GM06990 (cell line): ENCODE results near the gene MN1.

ENCODE experiments used
- DNase-seq: peaks from one replicate; pipeline ENCODE4 v3.0.0-alpha.2; 2011; ENCODE audit not compliant: insufficient read length; ENCODE audit errors: extremely low read depth
- H3K27me3 ChIP-seq: replicated peaks from 2 replicates; pipeline ENCODE4 v1.6.0; 2011; ENCODE audit warnings: low read length; ENCODE audit not compliant: control insufficient read depth, insufficient read depth
- H3K36me3 ChIP-seq: 2 replicates; pipeline ENCODE4 v1.5.1; 2011; ENCODE audit warnings: low read length; ENCODE audit not compliant: control insufficient read depth, insufficient read depth
- H3K4me3 ChIP-seq: replicated peaks from 2 replicates; pipeline ENCODE4 v1.5.1; 2011; ENCODE audit warnings: low read depth, mild to moderate bottlenecking, control low read depth, low read length
- CTCF ChIP-seq: IDR thresholded peaks from 2 replicates; pipeline ENCODE4 v1.5.1; 2011; ENCODE audit warnings: low read length, control low read depth, mild to moderate bottlenecking, inconsistent platforms; ENCODE audit not compliant: insufficient read depth, poor library complexity, severe bottlenecking

MN1 gene

DNA sequence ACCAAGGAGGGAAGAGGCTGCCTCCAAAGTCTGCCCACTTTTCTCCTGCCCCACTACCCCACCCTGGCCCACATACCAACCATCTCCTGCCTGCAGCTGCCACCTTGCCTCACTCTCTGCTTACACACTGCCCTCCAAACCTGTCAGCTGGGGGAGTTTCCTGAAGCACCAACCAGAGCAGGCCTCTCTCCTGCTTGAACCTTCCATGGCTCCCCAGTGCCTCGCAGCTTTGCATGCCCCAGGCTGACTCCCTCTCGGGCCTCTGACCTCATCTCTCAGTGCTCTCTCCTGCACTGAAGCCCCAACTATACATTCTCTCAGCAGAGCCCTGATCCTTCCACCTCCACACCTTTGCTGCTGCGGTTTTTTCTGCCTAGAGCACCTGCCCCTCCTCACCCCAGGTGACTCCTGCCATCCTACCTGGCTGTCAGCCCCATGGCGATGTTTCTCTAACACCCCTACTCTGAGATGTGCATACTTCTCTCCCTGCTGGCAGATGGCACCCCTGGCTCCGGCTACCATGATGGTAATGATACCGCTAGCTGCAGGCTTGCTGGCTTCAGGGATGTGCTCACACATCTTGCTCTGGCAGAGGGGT lies 43.5 kb downstream of the MN1 start:
- no peak for TF ChIP-seq CTCF
- Histone ChIP-seq H3K4me3 (no peak overlapping the region), H3K27me3 (no peaks in the 10 kb centered on the region), H3K36me3 (no peaks in the 10 kb centered on the region)
- no peak for DNase-seq

GRCh38 chr22:27756212-27756660 lies 45.3 kb downstream of the MN1 start:
- TF ChIP-seq CTCF, result no peak
- H3K36me3 ChIP-seq, result no peaks in the 10 kb centered on the region
- H3K27me3 ChIP-seq, result no peaks in the 10 kb centered on the region
- H3K4me3 ChIP-seq, result no peak overlapping the region
- DNase-seq, result no peak

DNA sequence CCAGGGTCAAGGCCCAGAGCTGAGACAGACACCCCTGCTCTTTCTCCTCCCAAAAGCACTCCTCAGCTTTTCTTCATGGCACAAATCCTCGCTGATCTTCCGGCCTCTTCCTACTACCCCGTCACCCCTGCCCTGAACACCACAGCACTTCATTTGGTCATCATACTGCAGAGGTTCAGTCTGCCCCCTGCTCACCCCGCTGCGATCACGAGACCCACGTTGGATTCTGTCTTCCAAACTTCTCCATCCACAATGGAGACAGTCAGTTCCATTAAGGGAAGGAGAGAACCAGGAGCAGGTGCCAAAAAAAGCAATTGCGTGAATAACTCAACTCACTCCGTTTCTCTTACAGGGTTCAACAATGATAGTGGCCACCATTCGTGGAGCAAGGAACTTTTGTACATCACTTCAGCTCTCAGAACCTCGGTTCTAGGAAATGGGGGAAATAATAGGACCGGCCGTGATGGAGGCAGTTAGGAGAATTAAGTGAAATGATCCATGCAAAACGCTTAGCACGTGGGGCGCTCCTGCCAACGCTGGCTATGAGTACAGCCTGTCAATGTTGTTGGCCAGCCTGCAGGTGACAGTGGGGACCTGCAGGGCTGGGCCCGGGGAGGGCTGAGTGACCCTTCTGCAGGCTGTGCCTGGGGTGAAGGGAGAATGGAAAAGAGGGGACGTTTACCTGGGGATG lies 45.9 kb downstream of the MN1 start:
- no peak for TF ChIP-seq CTCF
- Histone ChIP-seq H3K4me3 (no peak overlapping the region), H3K36me3 (no peaks in the 10 kb centered on the region), H3K27me3 (no peaks in the 10 kb centered on the region)
- no peak for DNase-seq

- Histone ChIP-seq H3K4me3 (no peak overlapping the region), H3K27me3 (no peaks in the 10 kb centered on the region), H3K36me3 (no peaks in the 10 kb centered on the region)
- DNase-seq, result no peak
- TF ChIP-seq CTCF, result no peak
Observed at GRCh38 chr22:27754888-27755480, 46.6 kb downstream of the MN1 start.

DNA sequence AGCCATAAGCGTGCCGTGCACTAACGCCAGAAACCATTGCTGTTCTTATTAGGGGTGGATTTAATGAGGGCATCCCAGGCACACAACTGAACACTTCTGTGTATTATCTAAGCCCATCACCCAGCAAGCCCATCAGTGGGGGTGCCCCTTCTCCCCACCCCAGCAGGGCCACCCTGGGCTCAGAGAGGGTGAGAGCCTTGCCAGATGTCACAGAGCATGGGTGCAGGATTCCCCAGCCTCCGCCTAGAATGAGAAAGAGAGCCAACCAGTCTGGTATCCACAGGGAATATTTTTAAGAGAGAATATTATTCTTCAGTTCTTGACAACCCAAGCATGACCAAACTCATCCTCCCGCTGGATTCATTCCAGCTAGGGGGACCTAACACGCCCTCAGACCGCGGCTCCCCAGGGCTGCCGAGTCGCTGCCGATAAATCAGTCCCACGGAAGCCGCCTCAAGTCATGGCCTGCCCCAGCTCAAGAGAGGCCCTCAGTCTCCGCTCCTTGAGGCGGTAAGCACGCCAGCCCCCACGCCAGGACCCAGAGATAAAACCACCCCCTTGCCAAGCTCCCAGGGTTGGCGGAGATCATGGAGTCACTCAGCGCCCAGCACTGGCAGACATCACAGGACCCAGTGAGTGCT lies 47.2 kb downstream of the MN1 start:
- H3K27me3 ChIP-seq, result no peaks in the 10 kb centered on the region
- TF ChIP-seq CTCF, result no peak
- no peak overlapping the region for H3K4me3 ChIP-seq
- DNase-seq, result no peak
- no peaks in the 10 kb centered on the region for H3K36me3 ChIP-seq
